HG02943 (cell line): Measurements from ENCODE around the gene METAP2.

ENCODE experiments used
- ATAC-seq: cut with Tn5 transposase; IDR thresholded peaks from one replicate; pipeline ENCODE4 v1.9.1; 2021; ENCODE audit warnings: mild to moderate bottlenecking, low read depth, moderate library complexity; ENCODE audit not compliant: unreplicated experiment

METAP2 gene

DNA sequence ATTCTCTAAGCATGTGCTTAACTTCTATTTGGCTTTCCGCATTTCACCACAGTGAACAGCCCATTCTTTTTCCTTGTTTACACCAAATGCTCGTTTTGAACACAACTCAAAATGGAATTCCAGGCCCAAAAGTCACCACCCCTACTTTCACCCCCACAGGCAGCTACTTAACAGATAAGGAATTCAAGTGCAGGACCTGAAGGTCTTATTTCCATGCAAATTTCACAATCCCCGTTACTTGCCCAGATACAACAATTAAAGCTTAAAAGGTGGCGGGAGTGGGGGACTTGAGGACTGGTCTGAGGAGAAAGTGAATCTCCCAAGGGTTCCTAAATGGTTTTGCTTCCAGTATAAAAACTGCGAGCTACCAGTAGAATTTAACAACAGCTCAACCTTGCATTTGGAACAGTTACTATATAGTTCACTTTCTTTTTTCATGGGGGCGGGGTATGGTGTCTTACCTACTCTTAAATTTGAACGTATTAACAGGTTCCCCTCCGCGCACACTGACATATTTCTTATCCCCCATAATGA, 73.6 kb downstream of the METAP2 start:
- no peak for ATAC-seq

DNA sequence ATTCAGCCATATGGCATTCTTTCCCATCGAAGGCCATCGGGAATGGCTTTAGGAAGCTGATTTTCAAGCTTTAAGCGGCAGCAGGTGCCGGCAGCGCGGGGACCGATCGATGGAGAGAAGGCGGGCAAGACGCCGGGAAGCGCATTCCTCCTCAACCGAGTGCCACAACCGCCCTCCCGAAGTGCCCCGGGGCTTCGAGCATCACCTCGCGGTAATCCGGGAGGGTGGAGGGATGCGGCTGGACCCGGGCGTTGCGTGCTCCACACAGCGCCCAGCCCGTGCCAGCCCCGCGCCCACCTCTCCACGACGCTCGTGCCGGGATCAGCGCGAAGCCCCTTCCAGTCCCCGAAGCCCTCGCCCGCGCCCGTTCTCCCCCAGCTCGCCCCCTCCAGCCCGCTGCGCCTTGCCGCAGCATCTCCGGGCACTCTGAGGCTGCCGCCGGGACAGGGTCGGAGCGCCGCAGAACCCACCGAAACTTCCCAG, 74.1 kb downstream of the METAP2 start:
- no peak for ATAC-seq

GRCh38 chr12:95548539-95549391, 74.8 kb downstream of the METAP2 start:
- ATAC-seq, result no peak

DNA sequence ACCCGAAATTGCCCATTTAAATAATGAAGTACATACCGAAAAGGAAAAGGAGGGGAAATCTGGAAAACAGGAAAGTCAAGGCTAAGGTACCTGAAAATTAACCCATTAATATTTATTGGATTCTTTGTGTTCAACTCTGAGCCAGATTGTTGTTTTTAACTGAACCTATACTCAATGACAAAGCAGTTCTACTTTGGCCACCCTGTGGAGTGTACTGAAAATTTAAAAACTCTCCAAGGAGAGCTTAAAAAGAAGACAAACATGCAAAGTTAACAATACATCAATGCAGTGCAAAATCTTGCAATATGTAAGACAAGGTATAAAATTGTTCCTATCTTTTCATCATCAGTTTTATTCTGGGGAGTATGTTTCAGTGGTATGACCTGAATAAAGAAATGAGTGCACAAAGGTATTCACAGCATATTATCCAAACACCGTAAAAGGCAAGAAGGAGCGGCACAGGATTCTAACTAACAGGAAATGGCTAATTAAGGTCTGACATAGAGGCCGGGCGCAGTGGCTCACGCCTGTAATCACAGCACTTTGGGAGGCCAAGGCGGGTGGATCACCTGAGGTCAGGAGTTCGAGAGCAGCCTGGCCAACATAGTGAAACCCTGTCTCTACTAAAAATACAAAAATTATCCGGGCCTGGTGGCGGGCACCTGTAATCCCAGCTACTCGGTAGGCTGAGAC, 75.6 kb downstream of the METAP2 start:
- no peak for ATAC-seq

- ATAC-seq, result no peak
Measured at GRCh38 chr12:95551305-95551704, 77.4 kb downstream of the METAP2 start, which contains the start of gene USP44. Gene USP44, minus strand, starts transcription at chr12:95551476. Its CDS starts 17,220 bp downstream, at chr12:95534256.

- no peak for ATAC-seq
Measured at GRCh38 chr12:95551913-95552516, 78.1 kb downstream of the METAP2 start.

GRCh38 chr12:95553197-95553943, 79.4 kb downstream of the METAP2 start:
- ATAC-seq, result no peak

DNA sequence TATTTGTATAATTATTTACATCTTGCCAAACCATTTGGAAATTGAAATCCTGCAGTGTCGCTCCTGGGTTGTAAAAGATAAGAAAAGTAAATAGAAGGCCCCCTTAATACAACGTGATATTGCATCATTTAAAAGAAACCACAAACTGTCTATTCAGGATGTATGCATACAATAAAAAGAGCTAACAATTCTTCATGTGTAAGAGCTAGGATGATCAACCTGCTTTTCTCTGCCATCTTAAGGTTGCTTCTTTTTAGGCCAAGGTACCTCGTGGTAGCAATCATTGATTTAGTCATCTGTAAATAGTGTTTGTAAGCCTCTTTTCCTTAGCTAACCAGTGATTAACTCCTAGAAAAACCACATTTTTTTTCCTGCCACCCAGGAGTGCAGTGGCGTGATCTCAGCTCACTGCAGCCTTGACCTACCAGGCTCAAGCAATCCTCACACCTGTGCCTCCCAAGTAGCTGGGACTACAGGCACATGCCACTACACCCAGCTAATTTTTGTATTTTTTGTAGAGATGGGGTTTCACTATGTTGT, 80.7 kb downstream of the METAP2 start:
- no peak for ATAC-seq

DNA sequence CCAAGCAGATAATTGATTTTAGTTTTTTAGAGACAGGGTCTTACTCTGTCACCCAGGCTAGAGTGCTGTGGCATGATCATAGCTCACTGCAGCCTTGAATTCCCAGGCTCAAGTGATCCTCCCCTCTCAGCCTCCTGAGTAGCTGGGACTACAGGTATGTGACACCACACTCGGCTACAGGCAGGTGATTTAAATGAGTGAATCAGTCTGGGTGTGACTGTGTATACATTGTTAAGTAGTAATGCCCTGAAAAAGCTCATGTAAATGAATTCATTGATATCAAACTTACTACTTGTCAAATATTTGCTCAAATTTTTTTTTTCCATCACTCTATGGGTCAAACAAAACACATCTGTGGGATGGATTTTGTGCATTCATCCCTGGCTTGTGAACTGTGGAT, 83.7 kb downstream of the METAP2 start:
- ATAC-seq, result no peak
